Stimulated activated CD8-positive, alpha-beta memory T cell treated with anti-CD3 and anti-CD28 coated beads, Interleukin-7, amount 100 ng/mL, for 4 hours (primary cell): Measurements from ENCODE around the gene DAP.
A peak's percentile ranks its signal among the peaks of the same experiment; 100 is the strongest.
"Not testable (repeated sequence)": the region's sequence is repeated elsewhere in the genome, so short reads cannot be mapped to it uniquely, and the experiment has no call there.

Experiments
- DNase-seq, 2 donors: peaks; one replicate each; pipeline ENCODE4 v3.0.0-alpha.2; 2020; ENCODE audit warnings: low read depth in 2 of 2

Gene DAP

GRCh38 chr5:10654566-10654965, 106.5 kb downstream of the DAP start:
- DNase-seq: no peak

- DNase-seq: no peak
Measured at GRCh38 chr5:10653751-10654400, 107.2 kb downstream of the DAP start.

GRCh38 chr5:10653043-10653442, 108.0 kb downstream of the DAP start:
- no peak for DNase-seq

- DNase-seq: no peak
Measured at GRCh38 chr5:10652606-10653005, 108.4 kb downstream of the DAP start.

GRCh38 chr5:10652151-10652550, 108.9 kb downstream of the DAP start:
- DNase-seq: no peak

- DNase-seq: no peak
Measured at GRCh38 chr5:10649666-10650380, 111.2 kb downstream of the DAP start.

- DNase-seq: no peak
Measured at GRCh38 chr5:10648806-10649665, 112.0 kb downstream of the DAP start.

- no peak for DNase-seq
Measured at GRCh38 chr5:10647640-10648039, 113.4 kb downstream of the DAP start.

GRCh38 chr5:10645671-10646070, 115.4 kb downstream of the DAP start:
- DNase-seq: no peak

- DNase-seq: no peak
Measured at GRCh38 chr5:10645146-10645545, 115.9 kb downstream of the DAP start.

GRCh38 chr5:10644192-10644591, 116.8 kb downstream of the DAP start:
- DNase-seq: no peak

- DNase-seq: no peak
Measured at GRCh38 chr5:10642367-10642766, 118.7 kb downstream of the DAP start.

GRCh38 chr5:10639846-10640368, 121.1 kb downstream of the DAP start:
- DNase-seq: no peak

GRCh38 chr5:10638723-10639122, 122.3 kb downstream of the DAP start:
- not testable (repeated sequence) for DNase-seq

GRCh38 chr5:10637944-10638343, 123.1 kb downstream of the DAP start:
- DNase-seq: no peak

- DNase-seq: no peak
Measured at GRCh38 chr5:10636363-10637142, 124.5 kb downstream of the DAP start.

- no peak for DNase-seq
Measured at GRCh38 chr5:10635867-10636350, 125.1 kb downstream of the DAP start.

- peak; percentile 43 to 66 for DNase-seq
Measured at GRCh38 chr5:10635257-10635866, 125.7 kb downstream of the DAP start.

GRCh38 chr5:10634562-10634961, 126.5 kb downstream of the DAP start:
- no peak for DNase-seq

GRCh38 chr5:10634050-10634449, 127.0 kb downstream of the DAP start:
- DNase-seq: no peak
